ENCODE results near the gene UBASH3A.
"Not testable (repeated sequence)": the region's sequence is repeated elsewhere in the genome, so short reads cannot be mapped to it uniquely, and the experiment has no call there.

The UBASH3A gene

DNA sequence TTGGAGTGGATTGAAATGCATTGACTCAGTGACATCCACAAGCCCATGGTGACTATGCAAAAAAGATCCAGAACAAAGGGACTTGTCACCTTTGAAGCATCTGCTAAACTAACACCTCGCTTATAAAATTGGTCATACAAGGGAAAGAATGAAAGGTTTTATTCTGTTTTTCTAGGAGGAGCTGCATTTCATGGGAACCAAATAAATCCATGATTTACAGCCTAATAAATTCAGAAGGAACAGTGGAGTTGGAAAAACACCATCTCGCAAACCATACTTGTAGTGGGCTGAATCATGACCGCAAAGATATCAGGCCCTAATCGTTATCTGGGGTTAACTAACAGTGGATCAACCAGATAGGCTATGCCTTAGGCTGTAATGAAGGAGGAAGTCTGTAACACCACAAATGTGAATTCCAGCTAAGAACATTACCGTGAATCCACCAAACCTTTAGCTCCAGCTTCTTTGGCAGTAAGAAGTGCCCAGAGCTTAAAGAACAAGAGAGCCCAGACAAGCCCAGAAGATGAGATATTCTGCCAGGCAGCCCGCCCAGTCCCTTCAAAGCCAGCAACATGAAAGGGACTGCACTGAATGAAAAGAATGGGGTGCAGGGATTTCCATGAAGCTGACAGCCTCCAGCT lies 64.9 kb downstream of the UBASH3A start:
- no peak for DNase-seq (ENCODE audit: low spot score)

DNA sequence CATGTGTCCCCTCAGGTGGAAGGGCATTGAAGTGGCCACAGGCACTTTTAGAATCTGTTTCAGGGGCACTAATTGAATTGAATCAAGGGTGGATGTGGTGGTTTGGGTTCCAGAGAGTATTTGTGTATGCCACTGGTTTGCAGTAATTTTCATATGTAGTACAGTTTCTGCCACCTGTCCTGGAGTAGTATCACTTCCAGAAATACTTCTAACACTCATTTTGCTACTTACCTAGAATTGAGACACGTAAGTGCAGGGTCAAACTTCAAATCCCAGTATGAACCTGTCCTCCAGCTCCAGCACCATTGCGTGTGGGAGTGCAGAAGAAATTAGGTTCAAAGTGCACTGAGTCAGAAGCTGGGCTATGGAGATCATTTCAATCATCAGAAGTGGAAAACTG lies 65.6 kb downstream of the UBASH3A start:
- no peak for DNase-seq (ENCODE audit: low spot score)

DNA sequence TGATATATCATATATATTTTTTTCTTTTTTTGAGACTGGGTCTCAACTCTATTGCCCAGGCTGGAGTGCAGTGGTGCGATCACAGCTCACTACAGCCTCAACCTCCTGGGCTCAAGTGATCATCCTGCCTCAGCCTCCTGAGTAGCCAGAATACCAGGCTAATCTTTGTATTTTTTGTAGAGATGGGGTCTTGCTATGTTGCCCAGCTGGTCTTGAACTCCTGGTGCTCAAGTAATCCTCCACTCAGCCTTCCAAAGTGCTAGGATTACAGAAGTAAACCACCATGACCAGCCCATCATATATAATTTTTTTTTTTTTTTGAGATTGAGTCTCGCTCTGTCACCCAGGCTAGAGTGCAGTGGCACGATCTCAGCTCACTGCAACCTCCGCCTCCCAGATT lies 66.0 kb downstream of the UBASH3A start:
- not testable (repeated sequence) for DNase-seq (ENCODE audit: low spot score)

DNA sequence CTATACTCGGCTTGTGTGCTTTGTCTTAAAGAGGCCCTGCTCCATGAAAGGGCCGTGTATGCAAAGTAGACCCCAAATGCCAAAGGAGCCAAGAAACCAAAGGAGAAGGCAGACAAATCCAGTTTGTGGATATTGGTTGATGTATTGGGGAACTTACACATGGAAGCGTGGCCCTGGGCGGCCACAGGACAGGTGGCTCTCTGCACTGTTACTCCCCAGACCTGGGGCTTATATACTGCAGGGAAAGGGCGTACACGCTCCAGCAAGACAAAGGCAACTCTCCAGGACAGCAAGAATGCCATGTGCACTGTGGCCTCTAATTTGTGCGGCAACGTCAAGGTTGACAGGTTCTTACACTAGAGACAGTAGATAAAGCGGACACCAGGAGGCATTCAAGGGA lies 67.5 kb downstream of the UBASH3A start:
- no peak for DNase-seq (ENCODE audit: low spot score)

DNA sequence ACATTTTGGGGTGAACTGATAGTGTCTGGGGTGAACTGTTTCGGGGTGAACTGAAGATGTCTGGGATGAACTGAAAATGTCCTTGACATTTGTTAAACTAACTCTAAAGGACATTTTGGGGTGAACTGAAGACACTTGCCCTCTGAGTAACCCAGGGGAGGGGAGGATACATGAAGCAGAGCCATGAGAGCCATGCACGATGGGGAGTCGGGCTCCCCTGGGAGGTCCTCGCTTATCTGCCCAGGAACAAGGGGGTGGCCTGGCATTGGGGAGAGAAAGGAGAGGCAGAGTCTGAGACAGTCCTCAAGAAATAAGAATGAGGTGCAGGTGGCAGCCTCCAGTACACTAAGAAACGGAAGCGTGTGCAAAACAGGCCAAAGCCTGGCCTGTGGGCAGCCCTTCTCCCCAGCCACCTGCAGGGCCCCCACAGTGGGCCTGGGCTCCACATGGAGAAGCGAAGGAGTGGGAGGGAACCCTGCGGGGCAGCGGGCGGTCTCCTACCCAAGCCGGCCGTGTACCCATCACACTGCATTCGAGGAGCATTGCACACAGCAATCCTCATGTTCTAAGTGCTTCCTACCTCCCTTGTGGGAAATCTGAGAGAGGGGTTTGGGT lies 68.1 kb downstream of the UBASH3A start:
- DNase-seq (ENCODE audit: low spot score): no peak

DNA sequence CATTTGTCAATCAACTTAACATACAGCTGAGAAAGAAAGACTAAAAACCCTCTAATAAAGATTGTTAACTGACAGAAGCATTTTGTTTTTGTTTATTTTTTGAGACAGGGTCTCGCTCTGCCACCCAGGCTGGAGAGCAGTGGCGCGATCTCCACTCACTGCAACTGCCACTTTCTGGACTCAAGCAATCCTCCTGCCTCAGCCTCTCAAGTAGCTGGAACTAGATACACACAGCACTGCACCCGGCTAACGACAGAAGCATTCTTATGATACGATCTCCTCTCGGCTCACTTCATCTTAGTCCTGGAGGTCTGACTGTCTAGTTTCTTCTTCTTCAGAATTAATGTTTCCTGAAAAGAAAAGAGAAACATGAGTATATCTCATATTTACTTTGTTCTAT lies 68.8 kb downstream of the UBASH3A start:
- DNase-seq (ENCODE audit: low spot score): no peak

DNA sequence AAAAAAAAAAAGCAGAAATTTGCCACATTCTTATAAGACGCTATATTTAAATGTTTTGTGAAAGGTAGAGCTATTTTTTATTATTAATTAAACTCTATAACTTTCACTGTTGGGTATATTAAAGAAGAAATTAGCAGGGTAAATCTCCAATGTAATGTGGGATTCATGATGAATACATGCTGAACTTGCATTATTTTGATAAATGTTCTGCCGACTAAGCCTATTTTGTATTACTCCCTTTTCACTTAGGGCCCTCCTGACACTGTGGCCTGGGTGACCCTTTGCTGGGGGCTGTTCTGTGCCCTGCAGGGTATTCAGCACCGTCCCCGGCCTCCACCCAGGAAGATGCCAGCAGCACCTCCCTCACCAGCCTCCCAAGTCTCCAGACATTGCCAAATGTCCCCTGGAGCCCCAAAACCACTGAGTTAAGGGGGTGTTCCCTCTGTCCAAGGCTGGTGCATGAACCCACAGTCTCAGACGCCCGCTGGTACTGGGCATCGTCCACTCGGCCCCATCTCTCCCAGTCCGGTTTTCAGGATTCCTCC lies 69.9 kb downstream of the UBASH3A start:
- DNase-seq (ENCODE audit: low spot score): no peak

DNA sequence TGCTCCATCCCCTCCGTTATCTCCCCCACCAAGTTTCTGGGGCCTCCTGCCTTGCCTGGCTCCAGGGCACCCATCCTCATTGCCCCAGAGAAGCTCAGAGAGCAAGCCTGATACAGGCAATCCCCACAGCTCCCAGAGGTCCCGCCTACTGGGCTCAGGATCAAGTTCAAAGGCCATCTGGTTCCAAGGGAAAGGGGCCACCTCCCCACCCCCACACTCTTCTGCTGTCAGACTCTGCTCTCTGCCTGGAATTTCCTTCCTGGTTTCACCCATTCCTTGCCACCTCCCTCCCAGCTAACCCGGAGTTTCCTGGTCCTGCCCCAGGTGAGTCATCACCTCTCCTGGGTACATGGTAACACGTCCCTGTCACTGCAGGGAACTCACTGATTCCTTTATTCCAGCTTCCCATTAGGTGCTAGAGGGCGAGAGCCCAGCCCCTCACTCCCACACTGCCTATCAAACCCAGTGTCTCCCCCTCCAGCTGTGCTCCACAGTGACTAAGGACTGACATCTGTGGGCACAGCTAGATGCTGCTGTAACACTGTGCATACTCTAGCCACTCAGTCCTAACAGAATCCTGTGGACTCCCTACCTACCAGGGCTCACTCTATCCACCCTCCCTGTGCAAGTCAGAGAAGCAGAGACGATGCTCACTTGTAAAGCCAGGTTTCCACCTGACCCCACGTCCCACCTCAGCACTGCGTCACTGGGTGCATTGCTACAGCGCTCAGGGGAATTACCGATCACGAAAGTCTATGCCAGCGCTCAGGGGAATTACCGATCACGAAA lies 70.5 kb downstream of the UBASH3A start:
- DNase-seq (ENCODE audit: low spot score): no peak

DNA sequence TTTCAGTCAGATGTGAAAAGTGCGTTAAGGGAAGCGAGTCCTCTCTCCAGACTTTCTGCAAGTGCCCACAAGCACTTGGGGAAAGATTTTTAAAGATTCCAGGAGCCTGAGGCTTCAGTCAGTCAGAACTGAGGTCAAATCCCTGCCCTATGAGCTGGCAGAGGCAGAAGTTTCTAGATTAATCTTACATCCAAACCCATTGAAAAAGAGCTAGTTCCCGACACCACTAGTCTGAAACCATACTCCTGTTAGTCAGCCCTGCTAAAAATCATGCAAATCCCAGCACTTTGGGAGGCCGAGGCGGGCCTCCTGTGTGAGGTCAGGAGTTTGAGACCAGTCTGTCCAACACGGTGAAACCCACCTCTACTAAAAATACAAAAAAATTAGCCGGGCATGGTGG lies 71.3 kb downstream of the UBASH3A start:
- no peak for DNase-seq (ENCODE audit: low spot score)

DNA sequence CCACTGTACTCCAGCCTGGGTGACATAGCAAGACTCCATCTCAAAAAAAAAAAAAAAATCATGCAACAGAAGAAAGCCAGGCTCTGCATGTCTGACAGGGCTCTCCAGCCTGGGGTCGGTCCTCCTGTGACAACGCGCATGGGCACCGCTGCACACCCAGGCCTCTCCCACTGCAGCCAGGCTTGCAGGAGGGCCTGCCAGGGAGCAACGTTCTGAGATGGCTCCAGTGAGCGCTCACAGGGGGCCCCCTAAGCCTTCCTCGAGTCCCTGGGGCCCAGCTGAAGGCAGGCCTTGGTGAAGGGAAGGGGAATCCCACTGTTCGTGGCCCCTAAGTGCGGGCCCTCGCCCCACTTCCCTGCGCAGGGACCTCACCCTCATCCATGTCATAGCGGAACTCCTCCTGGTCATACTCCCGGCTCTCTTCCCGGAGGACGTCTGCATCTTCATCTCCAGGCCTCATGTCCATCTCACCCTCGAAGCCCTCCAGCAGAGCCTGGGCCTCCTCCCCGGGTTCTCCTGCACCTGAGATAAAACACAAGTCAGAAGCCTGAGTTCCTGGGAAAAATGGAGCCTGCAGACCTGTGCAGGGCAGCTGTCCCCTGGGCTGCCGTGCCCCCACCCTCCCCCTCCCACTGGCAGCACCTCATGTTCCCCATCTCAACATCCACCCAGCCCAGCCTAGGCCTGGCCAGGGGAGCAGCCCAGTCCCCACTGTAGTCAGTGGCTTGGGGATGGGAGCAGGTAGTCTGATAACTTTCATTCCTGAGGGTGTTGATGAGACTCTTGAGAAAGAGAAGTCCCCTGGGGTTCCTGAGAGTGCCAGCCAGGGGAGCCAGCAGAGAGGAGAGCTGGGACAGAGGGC lies 72.1 kb downstream of the UBASH3A start:
- no peak for DNase-seq (ENCODE audit: low spot score)

DNA sequence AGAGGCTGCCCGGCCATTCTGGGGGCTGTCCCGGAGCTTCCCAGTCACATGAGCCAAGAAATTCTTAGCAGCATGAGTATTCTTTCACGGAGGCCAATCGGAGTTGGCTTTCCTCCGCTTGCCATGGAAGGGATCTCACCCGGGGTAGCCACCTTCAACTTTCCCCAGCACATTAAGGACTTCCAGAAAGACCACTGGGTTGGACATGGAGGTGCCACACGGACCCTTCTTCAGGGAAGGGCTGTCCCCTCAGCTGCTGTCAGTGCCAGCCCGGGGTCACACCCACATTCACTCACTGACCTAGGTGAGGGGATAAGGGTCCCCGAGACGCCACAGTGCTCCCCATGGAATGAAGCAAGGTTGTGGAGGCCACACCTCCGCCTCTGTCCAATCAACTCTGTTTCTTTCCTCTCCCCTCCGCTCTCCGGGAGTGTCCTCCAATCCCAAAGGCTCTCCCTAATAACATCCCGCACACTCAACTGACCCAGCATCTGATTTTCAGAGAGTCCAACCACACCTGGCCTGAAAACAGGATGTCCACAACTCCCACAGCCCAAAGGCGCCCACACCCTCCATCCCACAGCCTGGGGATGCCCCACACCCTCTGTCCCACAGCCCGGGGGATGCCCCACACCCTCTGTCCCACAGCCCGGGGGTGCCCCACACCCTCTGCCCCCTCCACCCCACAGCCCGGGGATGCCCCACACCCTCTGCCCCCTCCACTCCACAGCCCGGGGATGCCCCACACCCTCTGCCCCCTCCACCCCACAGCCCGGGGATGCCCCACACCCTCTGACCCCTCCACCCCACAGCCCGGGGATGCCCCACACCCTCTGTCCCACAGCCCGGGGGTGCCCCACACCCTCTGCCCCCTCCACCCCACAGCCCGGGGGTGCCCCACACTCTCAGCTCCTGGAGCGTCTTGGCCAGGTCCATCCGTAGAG lies 73.0 kb downstream of the UBASH3A start:
- no peak for DNase-seq (ENCODE audit: low spot score)

DNA sequence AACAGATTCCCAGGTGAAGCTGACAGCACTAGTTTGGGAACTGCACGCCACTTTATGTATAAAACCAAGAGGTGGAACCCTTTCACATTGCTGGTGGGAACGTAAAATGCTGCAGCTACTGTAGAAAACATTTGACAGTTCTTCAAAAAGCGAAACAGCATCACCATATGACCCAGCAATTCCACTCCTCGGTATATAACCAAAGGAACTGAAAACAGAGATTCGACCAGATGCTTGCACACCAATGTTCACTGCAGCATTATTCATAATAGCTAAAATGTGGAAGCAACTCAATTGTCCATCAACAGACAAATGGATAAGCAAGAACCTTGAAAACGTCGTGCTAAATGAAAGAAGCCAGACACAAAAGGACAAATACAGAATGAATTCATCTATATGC lies 74.8 kb downstream of the UBASH3A start:
- no peak for DNase-seq (ENCODE audit: low spot score)

DNA sequence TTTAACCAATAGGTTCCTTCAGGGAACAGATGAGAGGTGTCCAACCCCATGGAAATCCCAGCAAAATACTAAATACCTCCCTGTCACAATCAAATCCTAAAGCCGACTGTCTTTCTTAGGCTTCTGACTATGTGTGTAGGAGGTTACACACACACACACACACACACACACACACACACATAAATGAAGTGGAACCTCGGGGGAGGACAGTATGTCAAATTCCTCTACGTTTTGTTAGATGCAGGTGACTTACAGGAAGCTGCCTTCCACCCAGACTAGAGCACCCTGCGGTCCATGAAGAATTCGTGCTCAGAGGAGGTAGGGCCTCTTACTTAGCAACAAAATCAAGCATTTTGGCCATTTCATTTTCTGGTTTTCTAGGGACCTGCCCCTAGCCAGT lies 75.9 kb downstream of the UBASH3A start:
- DNase-seq (ENCODE audit: low spot score): no peak

DNA sequence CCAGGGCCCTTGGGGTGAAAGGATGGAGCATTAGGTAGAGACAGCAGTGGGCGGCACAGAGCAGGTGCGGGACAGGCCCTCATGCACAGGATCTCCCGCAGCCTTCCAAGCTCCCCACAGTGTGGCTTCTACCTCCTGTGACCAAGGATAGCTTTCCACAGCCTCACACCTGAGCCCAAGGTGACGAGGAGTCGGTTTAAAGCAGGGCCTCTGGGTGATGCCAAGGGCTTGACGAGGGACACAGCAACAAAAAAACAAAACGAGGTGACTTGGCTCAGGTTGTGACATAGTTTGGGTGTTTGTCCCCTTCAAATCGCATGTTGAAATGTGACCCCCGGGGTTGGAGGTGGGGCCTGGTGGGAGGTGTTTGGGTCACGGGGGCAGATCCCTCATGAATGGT lies 77.0 kb downstream of the UBASH3A start:
- no peak for DNase-seq (ENCODE audit: low spot score)

DNA sequence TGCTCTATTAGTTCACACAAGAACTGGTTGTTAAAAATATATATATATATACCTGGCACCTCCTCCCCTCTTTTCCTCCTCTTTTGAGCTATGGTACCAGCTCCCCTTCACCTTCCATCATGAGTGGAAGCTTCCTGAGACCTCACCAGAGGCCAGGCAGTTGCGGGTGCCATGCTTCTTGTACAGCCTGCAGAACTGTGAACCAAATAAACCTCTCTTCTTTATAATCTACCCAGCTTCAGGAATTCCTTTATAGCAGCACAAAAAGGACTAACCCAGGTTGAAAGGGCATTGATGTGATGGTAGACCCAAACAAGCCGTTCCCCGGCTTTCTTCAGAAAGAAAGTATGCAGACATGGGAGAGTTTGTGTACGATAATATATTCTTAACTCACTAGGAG lies 77.5 kb downstream of the UBASH3A start:
- DNase-seq (ENCODE audit: low spot score): no peak

DNA sequence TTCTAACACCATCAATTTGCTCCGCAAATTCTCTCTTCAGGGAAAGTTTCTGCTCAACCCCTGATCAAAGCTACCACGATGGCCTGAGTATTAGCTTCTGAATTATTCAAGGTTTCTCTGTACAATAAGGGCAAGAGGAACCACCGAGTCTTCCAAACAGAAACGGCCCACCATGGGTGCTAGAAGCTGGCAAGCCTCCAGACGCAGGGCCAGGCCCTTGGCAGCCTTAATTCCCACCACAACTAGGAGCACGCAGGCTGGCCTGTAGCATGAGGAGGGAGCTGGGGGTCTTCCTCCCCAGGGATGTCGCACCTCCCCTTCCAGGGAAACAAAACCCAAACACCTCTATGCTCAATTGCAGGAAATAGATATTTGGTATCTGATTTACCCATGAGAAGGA lies 81.3 kb downstream of the UBASH3A start:
- DNase-seq (ENCODE audit: low spot score): no peak

DNA sequence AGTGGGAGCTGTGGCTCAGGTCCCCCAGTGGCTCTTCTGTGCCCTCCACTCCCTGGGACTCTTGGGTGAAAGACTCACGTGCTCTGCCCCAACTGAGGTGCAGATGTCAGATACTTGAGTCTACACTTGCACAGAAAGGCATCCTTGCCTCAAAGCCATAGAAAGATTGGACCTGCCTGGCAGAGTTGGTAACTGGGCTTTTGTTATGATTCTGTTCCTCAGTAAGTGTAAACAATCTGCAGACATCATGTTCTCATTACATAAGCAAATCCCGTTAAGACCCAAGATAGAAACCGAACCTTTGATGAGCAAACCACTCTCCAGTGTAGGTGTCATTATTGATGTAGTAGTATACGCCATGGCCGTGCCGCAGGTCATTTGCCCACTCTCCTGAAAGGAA lies 82.4 kb downstream of the UBASH3A start:
- DNase-seq (ENCODE audit: low spot score): no peak

DNA sequence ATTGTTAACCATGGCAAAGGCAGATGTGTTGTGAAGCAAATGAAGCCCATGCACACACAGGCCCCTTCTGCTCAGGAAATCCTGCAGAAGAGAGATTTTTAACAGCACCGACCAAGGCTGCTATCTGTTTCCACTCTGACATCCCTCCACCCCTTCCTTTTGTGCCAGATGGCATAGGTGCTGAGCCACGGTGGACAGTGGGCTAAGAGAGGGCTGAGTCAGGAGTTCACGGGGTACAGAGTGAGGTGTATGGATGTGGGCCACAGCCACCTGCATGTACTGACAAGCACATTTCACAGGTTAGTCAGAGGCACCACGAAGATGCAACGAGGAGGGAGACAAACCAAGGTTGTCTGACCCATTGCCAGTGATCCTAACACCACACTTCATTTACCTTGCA lies 82.8 kb downstream of the UBASH3A start:
- DNase-seq (ENCODE audit: low spot score): no peak

DNA sequence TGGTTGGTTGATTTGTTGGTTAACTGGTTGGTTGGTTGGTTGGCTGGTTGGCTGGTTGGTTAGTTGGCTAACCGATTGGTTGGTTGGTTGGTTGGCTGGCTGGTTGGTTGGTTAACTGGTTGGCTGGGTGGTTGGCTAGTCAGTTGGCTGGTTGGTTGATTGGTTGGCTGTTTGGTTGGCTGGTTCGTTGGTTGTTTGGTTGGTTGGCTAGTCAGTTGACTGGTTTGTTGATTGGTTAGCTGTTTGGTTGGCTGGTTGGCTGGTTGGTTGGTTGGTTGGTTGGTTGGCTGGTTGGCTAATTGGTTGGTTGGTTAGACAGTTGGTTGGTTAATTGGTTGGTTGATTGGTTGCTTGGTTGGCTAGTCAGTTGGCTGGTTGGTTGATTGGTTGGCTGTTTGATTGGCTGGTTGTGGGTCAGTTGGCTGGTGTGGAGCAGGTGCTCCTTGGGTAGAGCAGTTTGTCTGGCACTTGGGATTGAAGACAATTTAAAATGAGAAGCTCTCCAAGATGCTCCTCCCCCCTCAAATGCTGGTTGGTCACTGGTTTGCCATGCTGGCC lies 85.4 kb downstream of the UBASH3A start:
- DNase-seq (ENCODE audit: low spot score): no peak

DNA sequence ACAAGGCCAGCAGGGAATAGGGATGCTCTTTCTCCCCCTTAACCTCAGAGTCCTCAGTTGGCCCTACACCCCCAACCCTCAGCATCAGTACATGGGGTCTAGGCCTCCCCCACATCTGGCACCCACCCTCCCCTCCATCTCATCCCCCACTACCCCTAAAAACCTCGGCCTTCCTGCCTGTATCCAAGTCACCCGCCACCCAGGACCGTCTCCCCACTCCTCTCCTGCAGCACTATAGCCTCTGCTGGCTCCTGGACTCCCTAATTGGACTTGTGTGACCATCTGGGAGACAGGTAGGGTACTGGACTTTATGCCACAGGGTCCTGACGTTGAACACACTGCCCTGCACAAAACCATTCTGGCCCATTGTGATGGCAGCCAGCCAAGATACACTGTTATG lies 86.3 kb downstream of the UBASH3A start:
- DNase-seq (ENCODE audit: low spot score): no peak

DNA sequence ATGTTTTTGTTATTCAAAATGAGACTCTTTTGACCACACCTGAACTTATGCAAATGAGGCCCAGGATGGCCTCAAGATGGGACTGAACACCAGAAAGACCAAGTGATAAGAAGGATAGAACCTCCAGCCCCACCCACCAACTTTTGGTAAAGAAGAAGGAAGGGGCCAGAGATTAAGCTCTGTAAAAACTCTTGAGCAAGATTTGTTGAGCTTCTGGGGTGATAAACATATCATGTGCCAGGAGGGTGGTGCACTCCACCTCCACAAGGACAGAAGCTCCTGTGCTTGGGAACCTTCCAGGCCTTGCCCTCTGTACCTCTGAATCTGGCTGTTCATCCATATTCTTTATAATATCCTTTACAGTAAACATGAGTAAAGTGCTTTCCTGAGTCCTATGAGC lies 87.0 kb downstream of the UBASH3A start:
- DNase-seq (ENCODE audit: low spot score): no peak

All from AG20443 (cell line).